ENCODE results near the gene NPRL2. TPM values are rescaled to one million over a fixed set of nuclear protein-coding genes. Genes with fewer than 3 reads are reported as not detected.

The NPRL2 gene
- total and polyA plus RNA-seq, 2 of the 8 experiments (the other 6 are each of a cell fraction or from before 2014, with no cell fraction given) = 28.4 to 51.4 TPM

DNA sequence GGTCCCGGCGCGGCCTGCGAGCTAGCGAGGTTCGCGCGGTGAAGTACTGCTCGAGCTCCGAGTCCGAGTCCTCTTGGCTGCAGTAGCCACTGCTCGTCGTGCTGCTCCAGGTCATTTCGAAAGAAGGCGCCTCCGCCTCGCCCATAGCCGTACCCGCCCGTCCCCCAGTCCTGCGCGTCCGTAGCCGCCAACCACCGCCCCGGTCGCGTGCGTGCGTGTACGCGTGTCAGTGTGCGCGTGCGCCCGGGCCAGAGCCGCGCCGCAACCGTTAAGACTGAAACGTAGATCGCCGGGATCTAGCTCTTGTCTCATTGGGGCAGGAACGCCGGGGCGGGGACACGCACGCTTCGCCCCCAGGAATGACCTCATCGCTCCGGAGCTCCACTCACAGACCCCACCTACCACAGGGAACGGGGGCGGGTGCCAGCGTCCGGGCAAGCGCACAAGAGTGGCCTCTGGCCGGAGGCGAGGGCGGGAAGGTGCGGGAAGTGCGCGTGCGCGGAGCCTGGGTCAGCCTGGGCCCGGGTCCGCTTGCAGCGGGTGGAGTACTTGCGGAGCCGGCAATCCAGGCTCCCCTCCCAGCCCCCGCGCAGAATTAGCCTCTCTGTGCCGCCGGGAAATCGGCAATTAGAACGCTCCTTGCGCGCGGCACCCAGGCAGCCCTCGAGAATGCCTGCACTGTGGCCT lies 13.3 kb downstream of the NPRL2 start:
- CTCF ChIA-PET (ENCODE audit: partially characterized antibody) = interaction anchor here (0.7 to 7.7 kb wide), 17 partner anchors 9 to 1052 kb away, joined by 3 to 60 read pairs (median 4); partner anchors contain the start of genes CISH, HYAL1, HYAL2 and HYAL3
- no peak for TF ChIP-seq ATF3 (IDR thresholded peaks at IDR 0.05; ENCODE audit: insufficient read depth, low read depth, low read length)
- peak; percentile 76; the same call in 1 of the 2 replicates for TF ChIP-seq RBBP5 (IDR thresholded peaks at IDR 0.05; ENCODE audit: borderline replicate concordance, low read depth, low read length)
- TF ChIP-seq RFX5 (IDR thresholded peaks at IDR 0.05; ENCODE audit: borderline replicate concordance, low read depth, low read length) = no peak
- TF ChIP-seq, protein P1, sequence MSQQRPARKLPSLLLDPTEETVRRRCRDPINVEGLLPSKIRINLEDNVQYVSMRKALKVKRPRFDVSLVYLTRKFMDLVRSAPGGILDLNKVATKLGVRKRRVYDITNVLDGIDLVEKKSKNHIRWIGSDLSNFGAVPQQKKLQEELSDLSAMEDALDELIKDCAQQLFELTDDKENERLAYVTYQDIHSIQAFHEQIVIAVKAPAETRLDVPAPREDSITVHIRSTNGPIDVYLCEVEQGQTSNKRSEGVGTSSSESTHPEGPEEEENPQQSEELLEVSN (IDR thresholded peaks at IDR 0.05) = peak; percentile 93
- no peak for TF ChIP-seq SIRT6 (IDR thresholded peaks at IDR 0.05; ENCODE audit: low read length)
- TF ChIP-seq BACH1 (IDR thresholded peaks at IDR 0.05; ENCODE audit: low read length) = peak; percentile 70
- TF ChIP-seq NANOG (IDR thresholded peaks at IDR 0.05; ENCODE audit: insufficient read depth, low read depth, low read length, poor library complexity, severe bottlenecking) = no peak
- TF ChIP-seq ZNF274 (IDR thresholded peaks at IDR 0.05; ENCODE audit: borderline replicate concordance, extremely low read depth, low read length) = no peak
- no peak for TF ChIP-seq CHD2 (IDR thresholded peaks at IDR 0.05; ENCODE audit: low read length)

More for the DNA sequence above, 13.3 kb downstream of the NPRL2 start:
- H2AFZ ChIP-seq (ENCODE audit: low read length) = 0 out of 2 replicates have a peak overlapping the region, but pooled peaks have one; percentile 2
- H3K27me3 ChIP-seq (replicated peaks in 1 of 4; ENCODE audit: control insufficient read depth in 3 of 4, extremely low read depth in 1 of 4, insufficient read depth in 3 of 4, low read length in 3 of 4) = peaks cover 20 to 44% (median 37%) of the 10 kb centered on the region in 4 experiments
- H3K4me3 ChIP-seq (ENCODE audit: extremely low read depth in 1 of 4, insufficient read depth in 2 of 4, low read depth in 3 of 4, low read length in 4 of 4) = peak overlapping the region; percentile 72 to 96 (median 88)
- H4K5ac ChIP-seq (ENCODE audit: insufficient read length, low read depth, low read length) = peak overlapping the region; percentile 89
- H2BK120ac ChIP-seq (replicated peaks; ENCODE audit: low read depth, low read length) = no peak overlapping the region
- FAIRE-seq (no peak), DNase-seq (ENCODE audit: low read depth in 1 of 2, low spot score in 2 of 2) (peak; percentile 96 to 99)
- peaks cover 0 to 10% of the 10 kb centered on the region in 2 experiments for H4K20me1 ChIP-seq (replicated peaks in 1 of 2; ENCODE audit: control insufficient read depth in 1 of 2, insufficient read depth in 2 of 2, low read length in 2 of 2)
- H3K23ac ChIP-seq (ENCODE audit: insufficient read length) = no peak overlapping the region
- no peak overlapping the region for H2BK15ac ChIP-seq (ENCODE audit: low read length)
- peak overlapping the region; percentile 61 for H3K18ac ChIP-seq (ENCODE audit: extremely low read depth, low read length)
- H3K36me3 ChIP-seq (ENCODE audit: control insufficient read depth in 2 of 4, insufficient read depth in 4 of 4, low read length in 3 of 4) = peaks cover 0 to 2% (median 0%) of the 10 kb centered on the region in 4 experiments; a peak in 2 of 8 replicates
- peak overlapping the region; percentile 79 for H3K56ac ChIP-seq (replicated peaks; ENCODE audit: insufficient read length, low read depth, low read length)
- POLR2A ChIA-PET (ENCODE audit: partially characterized antibody) = interaction anchor here (0.7 to 4.4 kb wide), 23 partner anchors 8 to 233 kb away, joined by 3 to 40 read pairs (median 5); partner anchors contain the start of genes CYB561D2, HEMK1, HYAL2 and HYAL3
- no peaks in the 10 kb centered on the region for H3K9me3 ChIP-seq (ENCODE audit: insufficient read depth in 2 of 2, low read depth in 1 of 2, low read length in 1 of 2)
- peak overlapping the region; percentile 93 for H4K91ac ChIP-seq (replicated peaks; ENCODE audit: insufficient read length, low read length)
- H3K4me1 ChIP-seq (replicated peaks in 1 of 4; ENCODE audit: control insufficient read depth in 3 of 4, insufficient read depth in 4 of 4, low read length in 3 of 4) = peaks cover 0 to 15% (median 14%) of the 10 kb centered on the region in 4 experiments; a peak in 5 of 7 replicates
- no peak overlapping the region for H2BK20ac ChIP-seq (ENCODE audit: low read length)
- peak overlapping the region; percentile 68 to 88 (median 82) for H3K9ac ChIP-seq (replicated peaks in 1 of 4; ENCODE audit: extremely low read depth in 1 of 4, low read depth in 3 of 4, low read length in 3 of 4)
- H2AK5ac ChIP-seq (ENCODE audit: low read depth, low read length) = no peak overlapping the region
- peaks cover 0 to 28% of the 10 kb centered on the region in 2 experiments; a peak in 2 of 4 replicates for H3K79me2 ChIP-seq (ENCODE audit: control insufficient read depth in 1 of 2, insufficient read depth in 2 of 2, low read length in 2 of 2)
- H3K4ac ChIP-seq (replicated peaks; ENCODE audit: insufficient read length, low read depth, low read length) = peak overlapping the region; percentile 29
- H3K79me1 ChIP-seq (ENCODE audit: low read depth, low read length) = peaks cover 6% of the 10 kb centered on the region; the same call in 1 of the 2 replicates
- peak overlapping the region; percentile 72; the same call in 1 of the 2 replicates for H3K27ac ChIP-seq (ENCODE audit: low read depth, low read length)
- H3K23me2 ChIP-seq (ENCODE audit: low read depth, low read length) = peaks cover 18% of the 10 kb centered on the region
- no peak overlapping the region for H3K14ac ChIP-seq (ENCODE audit: insufficient read length)
- 1% methylated on average over 76 of the region's 79 CpGs; no CpG with 5 or more reads in 1 of the 2 experiments for WGBS, 2 experiments (ENCODE audit: extremely low coverage in 1 of 2, insufficient coverage in 1 of 2, insufficient read length in 1 of 2, insufficient replicate concordance in 2 of 2, low coverage in 1 of 2, low lambda C conversion rate in 2 of 2, missing lambda C conversion rate in 1 of 2)
- H2BK12ac ChIP-seq (ENCODE audit: low read depth, low read length) = peak overlapping the region; percentile 46; the same call in 1 of the 2 replicates
- peak overlapping the region; percentile 86; the same call in 1 of the 2 replicates for H2BK5ac ChIP-seq (ENCODE audit: low read depth, low read length)
- peak overlapping the region; percentile 93 for H4K8ac ChIP-seq (ENCODE audit: extremely low read depth, insufficient read depth, low read length)
- H3K4me2 ChIP-seq (ENCODE audit: insufficient read depth in 1 of 2, low read depth in 2 of 2, low read length in 2 of 2) = peak overlapping the region; percentile 95 to 98

Data from H1 (cell line).